DMS53 treated with DMSO at 0.1 percent for 48 hours (cell line): Measurements from ENCODE around the gene ZNF655.
A peak's percentile ranks its signal among the peaks of the same experiment; 100 is the strongest.
"Not testable (repeated sequence)": the region's sequence is repeated elsewhere in the genome, so short reads cannot be mapped to it uniquely, and the experiment has no call there.

Experiments
- DNase-seq: peaks from one replicate; lab custom pipeline; 2025; ENCODE audit not compliant: unreplicated experiment; lab: John Stamatoyannopoulos, UW

The ZNF655 gene

DNA sequence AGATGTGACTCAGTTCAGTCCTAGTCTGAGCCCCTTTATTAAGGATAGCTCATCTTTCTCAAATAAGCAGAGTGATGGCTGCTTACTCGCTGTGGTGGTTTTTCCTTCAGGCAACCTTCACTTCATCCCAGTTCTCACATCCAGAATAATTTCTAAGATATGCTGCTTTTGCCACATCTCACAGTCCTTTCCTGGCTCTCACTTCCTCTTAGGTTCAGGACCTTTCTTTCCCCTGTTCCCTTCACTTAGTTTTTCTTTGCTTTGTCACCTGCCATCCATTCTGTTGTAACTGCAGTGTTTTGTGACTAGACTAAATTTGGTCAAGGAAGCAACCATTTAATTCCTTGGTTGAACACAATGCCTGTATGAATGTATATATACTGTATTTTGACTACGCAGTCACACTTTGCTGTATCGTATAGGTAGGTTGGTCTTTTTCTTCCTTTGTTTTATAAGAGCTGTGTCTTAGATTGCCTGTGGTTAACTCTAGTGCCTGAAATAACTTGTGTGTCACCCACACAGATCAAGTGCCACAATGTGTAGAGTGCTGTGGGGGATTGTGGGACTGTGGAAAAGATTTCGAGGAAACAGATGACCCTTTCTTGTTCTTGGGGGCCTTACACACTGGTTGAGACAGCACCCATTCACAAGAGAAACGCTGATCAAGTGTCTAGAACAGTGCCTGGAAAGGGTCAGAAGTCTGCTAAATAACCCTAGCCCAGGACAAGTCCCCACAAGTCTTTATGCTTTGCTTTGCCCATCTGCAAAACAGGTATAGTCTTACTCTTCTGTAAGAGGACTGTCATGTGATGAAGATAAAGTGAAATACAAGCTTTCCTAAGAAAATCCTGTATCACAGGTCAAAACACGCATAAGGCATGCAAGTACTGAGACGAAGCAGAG lies 2.6 kb downstream of the ZNF655 start:
- DNase-seq = no peak

GRCh38 chr7:99561737-99562051 lies 3.3 kb downstream of the ZNF655 start:
- DNase-seq = no peak

GRCh38 chr7:99562114-99562784 lies 3.8 kb downstream of the ZNF655 start:
- no peak for DNase-seq

DNA sequence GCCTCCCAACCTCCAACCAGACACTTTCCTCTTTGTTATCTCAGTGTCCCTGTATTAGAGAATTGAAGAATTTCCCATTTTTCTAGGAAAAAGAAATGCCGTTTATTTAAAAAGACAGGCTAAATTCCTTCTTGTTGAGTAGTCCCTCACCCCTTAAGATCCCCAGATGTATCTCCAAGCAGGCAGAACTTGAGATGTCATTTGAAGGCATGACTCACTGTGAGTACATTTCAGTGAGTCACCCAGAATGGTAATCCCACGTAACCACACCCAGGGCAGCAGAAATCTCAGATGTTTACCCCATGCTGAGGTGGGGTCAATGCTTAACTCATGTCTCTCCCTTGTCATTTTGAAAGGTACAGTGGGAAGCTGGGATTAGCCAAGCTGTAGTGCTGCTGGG lies 4.4 kb downstream of the ZNF655 start:
- DNase-seq = peak; percentile 26

DNA sequence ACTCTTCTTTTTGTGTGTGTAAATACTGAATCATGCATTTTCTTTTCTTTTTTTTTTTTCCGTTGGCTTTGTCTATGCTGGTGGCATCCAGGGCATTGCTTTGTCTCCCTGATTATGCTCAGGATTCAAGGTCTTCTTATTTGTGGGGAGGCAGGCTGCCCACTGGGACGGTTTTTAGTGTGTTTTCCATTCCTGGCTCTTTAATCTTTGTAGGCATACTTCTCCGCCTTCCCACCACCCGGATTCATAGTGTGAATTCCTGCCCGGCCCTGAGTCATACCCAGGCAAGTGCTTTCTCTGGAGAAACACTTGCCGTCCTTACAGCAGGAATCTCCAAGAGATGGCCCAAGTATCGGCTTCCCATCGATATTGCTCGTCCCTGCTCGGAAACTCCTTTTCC lies 5.2 kb downstream of the ZNF655 start:
- DNase-seq = no peak

GRCh38 chr7:99568770-99569169 lies 10.3 kb downstream of the ZNF655 start:
- not testable (repeated sequence) for DNase-seq

- DNase-seq = no peak
Measured at GRCh38 chr7:99571768-99572167, 13.3 kb downstream of the ZNF655 start.

DNA sequence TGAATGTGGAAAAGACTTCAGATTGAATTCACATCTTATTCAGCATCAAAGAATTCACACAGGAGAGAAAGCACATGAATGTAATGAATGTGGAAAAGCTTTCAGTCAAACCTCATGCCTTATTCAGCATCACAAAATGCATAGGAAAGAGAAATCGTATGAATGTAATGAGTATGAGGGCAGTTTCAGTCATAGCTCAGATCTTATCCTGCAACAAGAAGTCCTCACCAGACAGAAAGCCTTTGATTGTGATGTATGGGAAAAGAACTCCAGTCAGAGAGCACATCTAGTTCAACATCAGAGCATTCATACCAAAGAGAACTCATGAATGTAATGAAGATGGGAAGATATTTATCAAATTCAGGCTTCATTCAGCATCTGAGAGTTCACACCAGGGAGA lies 14.8 kb downstream of the ZNF655 start:
- DNase-seq = no peak

- no peak for DNase-seq
Measured at GRCh38 chr7:99576251-99576650, 17.8 kb downstream of the ZNF655 start.

GRCh38 chr7:99579281-99579955 lies 21.0 kb downstream of the ZNF655 start:
- DNase-seq = no peak

- peak; percentile 19 for DNase-seq
Measured at GRCh38 chr7:99579956-99580777, 21.7 kb downstream of the ZNF655 start.

DNA sequence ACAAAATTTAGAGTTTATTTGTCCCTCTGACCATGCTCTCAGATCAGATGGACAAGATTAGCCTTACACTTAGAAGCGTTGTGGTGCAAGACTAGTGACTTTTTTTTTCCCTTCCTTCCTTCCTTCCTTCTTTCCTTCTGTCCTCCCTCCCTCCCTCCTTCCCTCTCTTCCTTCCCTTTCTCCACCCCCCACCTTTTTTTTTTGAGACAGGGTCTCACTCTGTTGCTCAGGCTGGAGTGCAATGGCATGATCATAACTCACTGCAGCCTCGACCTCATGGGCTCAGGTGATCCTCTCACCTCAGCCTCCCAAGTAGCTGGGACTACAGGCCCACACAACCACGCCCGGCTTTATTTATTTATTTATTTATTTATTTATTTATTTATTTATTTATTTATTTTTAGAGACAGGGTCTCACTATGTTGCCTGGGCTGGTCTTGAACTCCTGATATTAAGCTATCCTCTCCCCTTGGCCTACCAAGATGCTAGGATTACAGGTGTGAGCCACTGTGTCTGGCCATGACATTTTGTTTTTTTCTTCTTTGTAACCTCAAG lies 22.4 kb downstream of the ZNF655 start:
- DNase-seq = not testable (repeated sequence)

- DNase-seq = no peak
Measured at GRCh38 chr7:99588868-99589267, 30.4 kb downstream of the ZNF655 start.

DNA sequence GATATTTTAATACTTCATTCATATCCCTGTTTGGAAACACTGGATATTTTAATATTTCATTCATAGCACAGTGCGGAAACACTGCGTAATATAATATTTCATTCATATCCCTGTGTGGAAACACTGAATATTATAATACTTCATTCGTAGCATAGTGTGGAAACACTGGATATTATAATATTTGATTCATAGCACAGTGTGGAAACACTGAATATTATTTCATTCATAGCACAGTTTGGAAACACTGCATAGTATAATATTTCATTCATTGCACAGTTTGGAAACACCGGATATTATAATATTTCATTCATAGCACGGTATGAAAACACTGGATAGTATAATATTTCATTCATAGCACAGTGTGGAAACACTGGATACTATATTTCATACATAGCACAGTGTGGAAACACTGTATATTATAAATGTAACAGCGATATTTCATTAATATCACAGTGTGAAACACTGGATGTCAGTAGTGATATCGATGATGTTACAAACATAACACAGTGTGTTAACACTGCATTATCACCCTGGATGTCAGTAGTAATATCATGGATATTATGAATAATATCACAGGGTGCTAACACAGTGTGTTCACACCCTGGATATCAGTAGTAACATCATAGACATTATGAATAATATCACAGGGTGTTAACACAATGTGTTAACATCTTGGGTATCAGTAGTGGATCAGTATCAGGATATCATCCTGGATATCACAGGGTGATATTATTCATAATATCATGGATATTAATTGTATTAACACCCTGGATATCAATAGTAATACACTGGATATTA lies 36.7 kb downstream of the ZNF655 start:
- no peak for DNase-seq

DNA sequence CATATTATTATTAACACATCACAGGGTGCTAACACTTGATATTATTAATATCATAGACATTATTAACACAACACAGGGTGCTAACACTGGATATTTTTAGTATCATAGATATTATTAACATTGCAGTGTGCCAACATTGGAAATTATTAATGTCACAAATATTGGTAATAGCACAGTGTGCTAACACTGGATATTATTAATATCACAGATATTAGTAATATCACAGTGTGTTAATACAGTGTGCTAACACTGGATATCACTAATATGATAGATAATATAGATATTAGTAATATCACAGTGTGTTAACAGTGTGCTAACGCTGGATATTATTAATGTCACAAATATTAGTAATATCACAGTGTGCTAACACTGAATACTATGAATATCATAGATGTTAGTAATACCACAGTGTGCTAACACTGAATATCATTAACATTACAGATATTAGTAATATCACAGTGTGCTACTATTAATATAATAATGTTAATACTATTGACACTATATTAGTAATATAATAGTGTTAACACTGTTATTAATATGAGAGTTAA lies 38.0 kb downstream of the ZNF655 start:
- DNase-seq = no peak

GRCh38 chr7:99597762-99598501 lies 39.5 kb downstream of the ZNF655 start, which contains the start of gene TMEM225B:
TSS of gene TMEM225B (plus strand) at chr7:99598267. CDS start at chr7:99604389, 6,122 bp downstream.
- no peak for DNase-seq

DNA sequence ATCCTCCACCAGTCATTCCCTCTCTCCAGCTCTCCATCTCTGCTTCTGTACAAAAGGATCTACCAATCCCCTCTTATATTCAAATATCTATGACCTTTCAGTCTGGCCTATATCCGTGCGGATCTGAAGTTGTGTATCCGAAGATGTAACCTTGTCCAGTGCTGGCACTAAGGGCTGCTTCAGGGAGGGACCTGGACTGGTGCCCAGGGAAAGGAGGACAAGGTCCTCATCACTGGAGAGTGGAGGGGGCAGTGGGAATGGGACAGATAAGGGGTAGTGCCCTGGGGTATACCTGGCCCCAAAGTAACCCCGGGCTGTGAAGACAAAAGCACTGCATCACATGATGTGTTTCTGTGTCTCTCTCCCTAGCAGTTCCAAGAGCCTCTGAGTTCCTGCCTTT lies 41.4 kb downstream of the ZNF655 start:
- DNase-seq = no peak

- no peak for DNase-seq
Measured at GRCh38 chr7:99601656-99602310, 43.3 kb downstream of the ZNF655 start.
